H1 (cell line): Measurements from ENCODE around the gene MBNL1. TPM values are rescaled to one million over a fixed set of nuclear protein-coding genes. Genes with fewer than 3 reads are reported as not detected.

Source experiments
- CTCF ChIA-PET: fragments of 300-600 bp; sonication (Branson Sonifier 250); formaldehyde crosslinking; loops from one replicate; lab custom pipeline; 2021; ENCODE audit not compliant: partially characterized antibody; lab: Charles Lee
- POLR2A ChIA-PET: fragments of 300-600 bp; sonication (Branson Sonifier 250); formaldehyde crosslinking; loops from one replicate; lab custom pipeline; 2021; ENCODE audit warnings: inconsistent platforms; ENCODE audit not compliant: partially characterized antibody; lab: Charles Lee
- DNase-seq, 2 experiments: peaks; one replicate each; pipeline versions ENCODE4 v3.0.0 to v3.0.0-alpha.2; 2010 to 2022; ENCODE audit warnings: low spot score in 2 of 2, low read depth in 1 of 2, mixed read lengths in 1 of 2
- FAIRE-seq: peaks from 2 replicates; lab custom pipeline; 2011; peaks lifted over from hg19 to GRCh38; lab: Jason Lieb, UNC
- H2AFZ ChIP-seq: 2 replicates; pipeline ENCODE4 v1.8.1; 2012; ENCODE audit warnings: low read length, inconsistent platforms
- H2AK5ac ChIP-seq: 2 replicates; pipeline ENCODE4 v1.6.1; 2013; ENCODE audit warnings: low read depth, low read length
- H2BK120ac ChIP-seq: replicated peaks from 2 replicates; pipeline ENCODE3; 2013; ENCODE audit warnings: low read depth, low read length, inconsistent platforms
- H2BK12ac ChIP-seq: 2 replicates; pipeline ENCODE4 v1.6.1; 2013; ENCODE audit warnings: low read depth, low read length
- H2BK15ac ChIP-seq: 2 replicates; pipeline ENCODE4 v1.6.1; 2013; ENCODE audit warnings: low read length
- H2BK20ac ChIP-seq: 2 replicates; pipeline ENCODE4 v1.6.1; 2013; ENCODE audit warnings: low read length
- H2BK5ac ChIP-seq: 2 replicates; pipeline ENCODE4 v1.6.1; 2013; ENCODE audit warnings: low read depth, low read length
- H3K14ac ChIP-seq: 2 replicates; pipeline ENCODE4 v1.6.1; 2013; ENCODE audit warnings: inconsistent platforms; ENCODE audit not compliant: insufficient read length
- H3K18ac ChIP-seq: 2 replicates; pipeline ENCODE4 v1.6.1; 2013; ENCODE audit warnings: low read length; ENCODE audit errors: extremely low read depth
- H3K23ac ChIP-seq: 2 replicates; pipeline ENCODE4 v1.6.1; 2013; ENCODE audit warnings: inconsistent platforms; ENCODE audit not compliant: insufficient read length
- H3K23me2 ChIP-seq: 2 replicates; pipeline ENCODE4 v1.6.1; 2013; ENCODE audit warnings: low read depth, low read length
- H3K27ac ChIP-seq: 2 replicates; pipeline ENCODE4 v1.6.1; 2011; ENCODE audit warnings: low read depth, low read length, inconsistent platforms
- H3K27me3 ChIP-seq, 4 experiments: replicated peaks in 1 of 4; 1 replicate in 1 of 4; 2 replicates in 3 of 4; pipeline versions ENCODE4 v1.6.1 to v1.8.1; 2011 to 2013; ENCODE audit warnings: low read length in 3 of 4, mild to moderate bottlenecking in 3 of 4, inconsistent platforms in 2 of 4, mixed read lengths in 2 of 4, moderate library complexity in 1 of 4; ENCODE audit not compliant: control insufficient read depth in 3 of 4, insufficient read depth in 3 of 4; ENCODE audit errors: extremely low read depth in 1 of 4
- H3K36me3 ChIP-seq, 4 experiments: 2 replicates each; pipeline versions ENCODE4 v1.6.1 to v1.8.1; 2011 to 2013; ENCODE audit warnings: mild to moderate bottlenecking in 4 of 4, low read length in 3 of 4, moderate library complexity in 2 of 4, control low read depth in 1 of 4, inconsistent platforms in 1 of 4; ENCODE audit not compliant: insufficient read depth in 4 of 4, control insufficient read depth in 2 of 4
- H3K4ac ChIP-seq: replicated peaks from 2 replicates; pipeline ENCODE3; 2013; ENCODE audit warnings: low read length, low read depth, mixed read lengths, inconsistent platforms; ENCODE audit not compliant: insufficient read length
- H3K4me1 ChIP-seq, 4 experiments: replicated peaks in 1 of 4; 1 replicate in 1 of 4; 2 replicates in 3 of 4; pipeline versions ENCODE4 v1.6.1 to v1.8.1; 2011 to 2013; ENCODE audit warnings: low read length in 3 of 4, inconsistent platforms in 2 of 4, mixed read lengths in 1 of 4; ENCODE audit not compliant: insufficient read depth in 4 of 4, control insufficient read depth in 3 of 4
- H3K4me2 ChIP-seq, 2 experiments: 2 replicates each; pipeline versions ENCODE4 v1.6.1 to v1.8.1; 2011 to 2013; ENCODE audit warnings: low read depth in 2 of 2, low read length in 2 of 2, control low read depth in 1 of 2, inconsistent platforms in 1 of 2, mild to moderate bottlenecking in 1 of 2; ENCODE audit not compliant: insufficient read depth in 1 of 2
- H3K4me3 ChIP-seq, 4 experiments: fragments of 200-600, 300-600 bp in 1 of 4; sonication (generic), shearing (Covaris generic), sonication (Bioruptor Twin) in 1 of 4; 2 replicates each; pipeline versions ENCODE4 v1.5.1 to v1.8.1; 2011 to 2016; ENCODE audit warnings: low read length in 4 of 4, low read depth in 3 of 4, control low read depth in 2 of 4, inconsistent platforms in 2 of 4, mild to moderate bottlenecking in 2 of 4, mixed read lengths in 1 of 4, moderate library complexity in 1 of 4; ENCODE audit not compliant: insufficient read depth in 2 of 4; ENCODE audit errors: extremely low read depth in 1 of 4
- H3K56ac ChIP-seq: replicated peaks from 2 replicates; pipeline ENCODE3; 2013; ENCODE audit warnings: low read depth, mild to moderate bottlenecking, mixed read lengths, low read length, inconsistent platforms; ENCODE audit not compliant: insufficient read length
- H3K79me1 ChIP-seq: 2 replicates; pipeline ENCODE4 v1.6.1; 2013; ENCODE audit warnings: low read depth, low read length, control low read depth
- H3K79me2 ChIP-seq, 2 experiments: 2 replicates each; pipeline versions ENCODE4 v1.6.1 to v1.8.1; 2012 to 2013; ENCODE audit warnings: low read length in 2 of 2, mild to moderate bottlenecking in 2 of 2, inconsistent platforms in 1 of 2; ENCODE audit not compliant: insufficient read depth in 2 of 2, control insufficient read depth in 1 of 2
- H3K9ac ChIP-seq, 4 experiments: replicated peaks in 1 of 4; 1 replicate in 1 of 4; 2 replicates in 3 of 4; pipeline versions ENCODE4 v1.6.1 to v1.8.1; 2011 to 2013; ENCODE audit warnings: low read depth in 3 of 4, low read length in 3 of 4, control low read depth in 2 of 4, mild to moderate bottlenecking in 2 of 4, moderate library complexity in 2 of 4, inconsistent platforms in 1 of 4; ENCODE audit errors: extremely low read depth in 1 of 4
- H3K9me3 ChIP-seq, 2 experiments: 2 replicates each; pipeline versions ENCODE4 v1.6.1 to v1.8.1; 2012 to 2013; ENCODE audit warnings: mild to moderate bottlenecking in 2 of 2, moderate library complexity in 2 of 2, control low read depth in 1 of 2, inconsistent platforms in 1 of 2, low read depth in 1 of 2, low read length in 1 of 2, mixed read lengths in 1 of 2; ENCODE audit not compliant: insufficient read depth in 2 of 2
- H4K20me1 ChIP-seq, 2 experiments: replicated peaks in 1 of 2; 2 replicates each; pipeline versions ENCODE3 to v1.8.1; 2011 to 2013; ENCODE audit warnings: inconsistent platforms in 2 of 2, low read length in 2 of 2, mild to moderate bottlenecking in 1 of 2; ENCODE audit not compliant: insufficient read depth in 2 of 2, control insufficient read depth in 1 of 2
- H4K5ac ChIP-seq: 2 replicates; pipeline ENCODE4 v1.6.1; 2013; ENCODE audit warnings: low read length, low read depth, mixed read lengths, inconsistent platforms; ENCODE audit not compliant: insufficient read length
- H4K8ac ChIP-seq: 2 replicates; pipeline ENCODE4 v1.8.0; 2013; ENCODE audit warnings: mild to moderate bottlenecking, moderate library complexity, low read length, inconsistent platforms; ENCODE audit not compliant: insufficient read depth; ENCODE audit errors: extremely low read depth
- H4K91ac ChIP-seq: replicated peaks from 2 replicates; pipeline ENCODE3; 2013; ENCODE audit warnings: low read length, mixed read lengths, inconsistent platforms; ENCODE audit not compliant: insufficient read length
- ATF2 ChIP-seq: IDR thresholded peaks from 2 replicates; pipeline ENCODE4 v1.6.1; 2012; ENCODE audit warnings: low read length, inconsistent platforms
- CBX5 ChIP-seq: fragments of 300-800, 300-1000 bp; sonication (generic); IDR thresholded peaks from 2 replicates; pipeline ENCODE4 v1.7.1; 2016; ENCODE audit warnings: antibody characterized with exemption, low read length, low read depth
- POU5F1 ChIP-seq: IDR thresholded peaks from 2 replicates; pipeline ENCODE4 v1.6.1; 2011; ENCODE audit warnings: low read depth, mild to moderate bottlenecking, low read length, moderate library complexity
- SIRT6 ChIP-seq: IDR thresholded peaks from one replicate; pipeline ENCODE4 v1.7.1; 2012; ENCODE audit warnings: low read length, inconsistent platforms
- TCF12 ChIP-seq: IDR thresholded peaks from 2 replicates; pipeline ENCODE4 v1.6.1; 2011; ENCODE audit warnings: low read depth, mild to moderate bottlenecking, low read length
- USF2 ChIP-seq: IDR thresholded peaks from 2 replicates; pipeline ENCODE4 v1.6.1; 2011; ENCODE audit warnings: low read length, improper control_type of control experiment
- polyA plus RNA-seq, 7 experiments: library from polyadenylated mRNA; depleted of rRNA in 3 of 7; stranded (reverse) in 5 of 7; unstranded in 2 of 7; fragments of >200 nt in 5 of 7; fragments of 200-250 nt in 2 of 7; gene quantifications; 1 replicate in 5 of 7; 2 replicates in 1 of 7; 4 replicates in 1 of 7; pipeline versions ENCODE4 v1.2.1 to v1.2.3, GENCODE V29; 2011 to 2013; ENCODE audit warnings: missing spikeins in 2 of 7, mixed read lengths in 2 of 7
- total RNA-seq: library from RNA; stranded (reverse); fragmentation: NEBNext Ultra II Directional; extraction: Animal tissue kit (Norgen Biotek cat#: 25700); gene quantifications from 2 replicates; pipeline ENCODE4 v1.2.1, GENCODE V29; 2021

MBNL1 gene
- total and polyA plus RNA-seq, 2 of the 8 experiments (the other 6 are each of a cell fraction or from before 2014, with no cell fraction given): 5.0 to 16.4 TPM

DNA sequence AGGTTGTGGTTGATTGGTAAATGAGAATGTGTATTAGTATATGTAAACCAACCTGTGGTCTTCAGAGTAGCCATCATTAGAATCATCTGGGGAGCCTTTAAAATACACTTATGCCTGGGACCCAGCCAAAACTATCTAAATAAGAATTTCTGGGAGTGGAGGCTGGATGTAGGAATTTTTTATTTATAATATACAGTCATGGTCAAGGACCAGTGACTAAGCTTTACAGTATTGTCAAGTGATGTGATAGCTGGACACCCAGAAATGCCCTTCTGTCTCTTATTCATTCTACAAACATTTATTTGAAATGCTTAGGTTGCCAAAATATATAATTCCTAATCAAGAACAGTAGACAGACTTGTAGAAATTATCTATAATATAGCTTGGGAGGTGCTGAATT, 132.2 kb downstream of the MBNL1 start:
- no peak overlapping the region for H4K8ac ChIP-seq
- H4K5ac ChIP-seq: no peak overlapping the region
- DNase-seq (no peak), FAIRE-seq (no peak)
- H3K79me1 ChIP-seq: no peaks in the 10 kb centered on the region; the same call in 1 of the 2 replicates
- no peak overlapping the region for H3K4me3 ChIP-seq
- ChIA-PET CTCF (no interaction called here), POLR2A (interaction anchor here (0.6 kb wide), 1 partner anchor 10 kb away, joined by 3 read pairs; no protein-coding TSS in a partner anchor)
- no peak overlapping the region for H2BK15ac ChIP-seq
- H3K27me3 ChIP-seq: no peaks in the 10 kb centered on the region
- H2AFZ ChIP-seq: no peak overlapping the region
- H2AK5ac ChIP-seq: no peak overlapping the region
- no peak overlapping the region for H2BK12ac ChIP-seq
- no peak overlapping the region for H3K14ac ChIP-seq
- H4K20me1 ChIP-seq: no peaks in the 10 kb centered on the region
- H3K79me2 ChIP-seq: peaks cover 0 to 34% of the 10 kb centered on the region in 2 experiments; a peak in 2 of 4 replicates
- H3K18ac ChIP-seq: no peak overlapping the region
- no peak overlapping the region for H3K23ac ChIP-seq
- no peaks in the 10 kb centered on the region for H3K9me3 ChIP-seq
- no peak for TF ChIP-seq ATF2
- no peak for TF ChIP-seq SIRT6
- TF ChIP-seq CBX5: no peak
- TF ChIP-seq POU5F1: no peak
- no peak for TF ChIP-seq USF2
- no peak for TF ChIP-seq TCF12
- H2BK5ac ChIP-seq: no peak overlapping the region
- H4K91ac ChIP-seq: no peak overlapping the region
- H3K56ac ChIP-seq: no peak overlapping the region
- no peak overlapping the region for H3K9ac ChIP-seq
- no peaks in the 10 kb centered on the region for H3K23me2 ChIP-seq
- H2BK20ac ChIP-seq: no peak overlapping the region
- no peaks in the 10 kb centered on the region for H3K36me3 ChIP-seq
- no peak overlapping the region for H3K4ac ChIP-seq
- H3K4me2 ChIP-seq: no peak overlapping the region
- H2BK120ac ChIP-seq: no peak overlapping the region
- H3K4me1 ChIP-seq: peaks cover 0 to 8% (median 2%) of the 10 kb centered on the region in 4 experiments; a peak in 3 of 7 replicates
- no peak overlapping the region for H3K27ac ChIP-seq
